NCI-H146 (cell line): ENCODE data around the gene FARS2.

ENCODE experiments used
- DNase-seq: peaks from one replicate; lab custom pipeline; 2025; lab: John Stamatoyannopoulos, UW

Gene FARS2

DNA sequence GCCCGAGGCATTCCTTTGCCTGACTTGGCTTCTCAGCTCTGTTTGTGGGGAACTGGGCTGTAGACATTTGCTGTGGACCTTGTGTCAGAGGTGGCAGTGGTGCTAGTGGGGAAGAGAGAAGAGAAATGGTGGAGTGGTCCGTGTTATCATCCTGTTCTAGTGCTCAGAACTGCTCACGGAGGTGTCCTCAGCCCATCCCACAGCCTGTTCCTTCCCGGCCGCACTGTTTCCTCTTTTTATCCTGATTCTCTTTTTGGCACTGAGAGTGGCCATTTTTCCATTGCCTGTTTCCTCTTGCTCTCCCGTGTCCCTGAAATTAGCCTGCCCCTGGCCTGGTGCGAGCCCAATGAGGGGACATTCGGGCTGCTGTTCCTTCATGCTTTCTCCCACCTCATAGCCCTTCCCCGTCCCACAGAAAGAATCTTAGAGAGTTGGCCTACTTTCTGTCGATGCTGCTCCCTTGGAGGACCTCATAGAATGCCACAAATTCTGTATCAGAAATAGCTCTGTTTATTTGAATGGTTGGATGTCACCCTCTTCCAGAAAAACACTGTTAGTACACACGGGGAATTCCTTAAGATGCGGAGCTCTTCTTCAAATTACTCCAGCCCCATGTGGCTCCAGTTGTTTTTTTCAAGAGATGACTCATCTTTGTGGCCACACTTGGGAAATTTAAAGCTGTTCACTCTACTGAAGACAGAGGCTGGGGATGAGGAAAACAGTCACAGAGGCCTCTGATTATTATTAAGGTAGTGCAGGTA lies 26.1 kb downstream of the FARS2 start:
- no peak for DNase-seq

DNA sequence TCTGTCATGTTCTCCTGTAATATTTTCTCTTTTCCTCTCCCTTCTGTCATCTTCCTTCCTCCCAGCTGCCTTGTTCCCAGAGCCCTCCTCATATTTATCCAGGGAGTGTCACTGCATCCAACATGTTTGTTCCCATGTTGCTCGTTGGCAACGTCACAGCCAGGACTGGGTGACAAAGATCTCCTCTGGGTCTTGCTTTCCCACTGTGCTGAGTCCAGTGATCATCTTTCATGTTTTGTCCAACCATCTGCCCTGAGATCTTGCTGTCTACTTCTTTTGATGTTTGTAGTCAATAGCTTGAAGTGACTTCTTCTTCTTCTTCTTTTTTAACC lies 26.6 kb downstream of the FARS2 start:
- no peak for DNase-seq

DNA sequence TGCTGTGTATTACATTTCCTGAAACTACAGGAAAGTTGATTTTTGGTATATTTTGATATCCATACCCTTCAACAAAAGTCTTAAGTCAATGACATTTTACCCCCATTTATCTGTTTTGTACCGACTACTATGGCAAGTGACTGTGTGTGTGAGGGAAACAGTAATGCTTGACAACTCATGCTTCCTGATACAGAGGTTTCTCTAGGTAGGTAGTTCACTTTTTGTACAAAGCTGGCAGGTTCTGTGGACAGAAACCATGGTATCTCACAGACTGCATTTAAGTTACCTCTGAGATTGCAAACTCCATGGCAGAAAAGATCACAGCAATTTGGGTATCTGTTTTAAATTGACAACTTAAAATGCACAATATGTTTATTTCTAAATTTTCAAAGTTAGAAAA lies 28.8 kb downstream of the FARS2 start:
- DNase-seq = no peak

DNA sequence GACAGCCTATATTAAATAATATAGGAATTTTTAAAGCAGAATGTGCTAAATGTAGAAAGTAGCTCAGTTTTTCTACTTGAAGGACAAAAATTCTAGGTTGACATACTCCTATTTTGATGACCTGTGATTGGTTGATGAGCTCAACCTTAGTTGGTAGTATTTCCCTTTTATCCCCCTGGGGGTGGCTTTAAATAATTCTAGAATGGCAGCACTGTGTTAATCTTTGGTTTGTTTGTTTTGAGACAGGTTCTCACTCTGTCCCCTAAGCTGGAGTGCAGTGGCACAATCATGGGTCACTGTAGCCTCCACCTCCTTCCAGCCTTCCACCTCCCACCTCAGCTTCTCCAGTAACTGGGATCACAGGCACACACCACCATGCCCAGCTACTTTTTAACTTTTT lies 29.2 kb downstream of the FARS2 start:
- DNase-seq = no peak

DNA sequence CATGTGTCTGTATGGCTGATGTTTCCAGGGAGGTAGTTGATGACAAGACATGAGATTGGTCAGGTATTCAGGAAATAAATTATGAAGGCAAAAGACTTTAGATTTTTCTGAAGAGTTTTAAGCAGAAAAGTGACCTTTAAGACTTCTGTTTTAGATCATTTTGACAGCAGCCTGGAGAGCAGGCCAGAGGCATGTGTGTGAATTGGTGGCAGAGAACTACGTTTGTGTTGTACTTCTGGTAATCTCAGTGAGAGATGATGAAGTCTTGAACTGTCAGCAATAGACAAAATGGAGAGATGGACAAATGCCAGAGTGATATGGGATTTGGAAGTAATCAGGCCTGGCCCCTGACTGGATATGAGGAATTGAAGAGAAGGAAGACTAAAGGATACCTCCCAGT lies 30.8 kb downstream of the FARS2 start:
- no peak for DNase-seq

DNA sequence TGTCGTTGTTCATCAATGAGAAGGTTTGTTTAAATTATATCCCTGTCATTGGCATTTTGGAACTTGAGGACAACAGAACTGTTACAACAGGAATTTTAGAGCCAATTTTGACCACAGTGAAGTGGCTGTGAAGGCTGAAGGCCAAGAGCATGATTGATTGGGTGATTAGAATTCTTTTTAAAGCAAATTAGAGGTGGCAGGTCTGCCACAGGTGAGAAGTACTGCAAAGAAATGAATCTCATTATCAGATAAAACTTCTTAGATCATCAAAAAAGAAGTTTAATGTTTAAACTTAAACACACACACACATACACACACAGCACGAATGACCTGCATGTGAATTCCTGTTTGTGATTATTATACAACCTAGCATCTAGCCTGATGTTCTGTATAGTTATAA lies 32.4 kb downstream of the FARS2 start:
- DNase-seq = no peak

DNA sequence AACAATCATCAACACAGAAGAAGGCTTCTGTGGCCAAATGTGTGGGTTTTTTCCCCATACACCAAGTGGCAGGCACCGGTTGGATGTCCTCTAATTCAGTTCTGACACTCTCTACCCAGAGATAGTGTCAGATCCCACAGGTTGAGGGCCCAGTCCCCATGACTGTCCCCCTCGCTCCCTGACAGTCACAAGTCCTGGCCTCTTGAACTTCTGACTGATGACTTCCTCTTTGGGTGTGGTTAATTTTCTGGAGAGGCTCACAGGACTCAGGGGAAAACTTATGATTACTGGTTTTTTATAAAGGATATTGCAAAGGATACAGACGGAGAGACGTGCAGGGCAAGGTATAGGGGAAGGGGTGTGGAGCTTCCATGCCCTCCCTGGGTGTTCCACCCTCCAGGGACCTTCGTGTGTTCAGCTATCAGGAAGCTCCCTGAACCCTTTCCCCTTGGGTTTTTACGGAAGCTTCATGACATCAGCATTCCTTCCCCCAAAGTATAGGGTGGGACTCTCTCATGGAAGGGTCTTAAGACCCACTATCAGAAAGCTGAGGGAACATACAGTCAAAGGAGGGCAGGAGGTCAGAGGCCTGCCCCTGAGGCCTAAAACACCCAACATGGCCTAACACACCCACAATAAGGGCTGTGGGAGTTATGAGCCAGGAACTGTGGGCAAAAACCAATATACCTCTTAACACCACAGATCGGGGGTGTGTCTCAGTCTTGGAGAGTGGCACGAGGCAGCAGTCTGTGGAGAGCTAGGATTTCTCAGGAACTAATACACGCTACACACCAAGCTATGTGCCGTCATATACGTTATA lies 33.3 kb downstream of the FARS2 start:
- DNase-seq = no peak

DNA sequence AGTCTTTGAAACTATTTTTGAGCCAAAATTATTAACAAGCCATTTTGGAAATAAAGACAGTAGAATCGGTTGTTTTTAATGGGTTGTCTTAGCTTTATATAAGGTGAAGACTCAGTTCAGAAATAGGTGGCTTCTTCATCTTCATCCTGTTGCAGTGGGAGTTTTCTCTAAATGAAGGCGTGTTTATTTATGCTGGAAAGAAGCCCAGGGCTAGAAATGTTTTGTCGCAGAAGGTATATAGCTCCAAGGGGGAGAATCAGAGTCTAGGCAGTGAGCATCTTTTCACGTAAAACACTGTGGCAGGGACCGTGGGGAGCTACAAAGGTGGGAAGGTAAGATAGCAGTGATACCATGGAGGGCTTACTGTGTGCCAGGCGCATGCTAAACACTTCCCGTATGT lies 34.3 kb downstream of the FARS2 start:
- no peak for DNase-seq

DNA sequence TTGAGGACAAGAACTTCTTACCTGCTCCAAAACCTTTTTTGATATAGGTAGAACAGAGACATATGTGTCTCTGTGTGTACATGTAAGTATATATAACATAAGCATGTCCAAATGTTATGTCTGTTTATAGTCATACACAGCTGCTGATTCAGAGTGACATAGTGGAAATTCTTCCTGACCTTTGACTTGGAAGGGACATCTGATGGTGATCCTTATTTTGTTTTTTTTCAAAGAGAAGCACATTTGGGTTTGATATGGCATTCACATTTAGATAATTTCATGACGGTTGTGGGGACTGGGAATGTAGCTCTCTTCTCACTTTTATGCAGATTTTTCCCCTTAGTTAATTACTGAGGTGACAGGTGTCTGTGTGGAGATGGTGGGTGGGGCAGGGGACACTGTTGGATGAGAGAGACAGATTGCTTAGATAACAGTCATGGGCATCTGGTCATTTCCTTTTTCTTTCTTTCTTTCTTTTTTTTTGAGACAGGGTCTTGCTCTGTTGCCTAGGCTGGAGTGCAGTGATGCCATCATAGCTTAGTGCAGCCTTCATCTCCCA lies 39.0 kb downstream of the FARS2 start:
- DNase-seq = no peak

DNA sequence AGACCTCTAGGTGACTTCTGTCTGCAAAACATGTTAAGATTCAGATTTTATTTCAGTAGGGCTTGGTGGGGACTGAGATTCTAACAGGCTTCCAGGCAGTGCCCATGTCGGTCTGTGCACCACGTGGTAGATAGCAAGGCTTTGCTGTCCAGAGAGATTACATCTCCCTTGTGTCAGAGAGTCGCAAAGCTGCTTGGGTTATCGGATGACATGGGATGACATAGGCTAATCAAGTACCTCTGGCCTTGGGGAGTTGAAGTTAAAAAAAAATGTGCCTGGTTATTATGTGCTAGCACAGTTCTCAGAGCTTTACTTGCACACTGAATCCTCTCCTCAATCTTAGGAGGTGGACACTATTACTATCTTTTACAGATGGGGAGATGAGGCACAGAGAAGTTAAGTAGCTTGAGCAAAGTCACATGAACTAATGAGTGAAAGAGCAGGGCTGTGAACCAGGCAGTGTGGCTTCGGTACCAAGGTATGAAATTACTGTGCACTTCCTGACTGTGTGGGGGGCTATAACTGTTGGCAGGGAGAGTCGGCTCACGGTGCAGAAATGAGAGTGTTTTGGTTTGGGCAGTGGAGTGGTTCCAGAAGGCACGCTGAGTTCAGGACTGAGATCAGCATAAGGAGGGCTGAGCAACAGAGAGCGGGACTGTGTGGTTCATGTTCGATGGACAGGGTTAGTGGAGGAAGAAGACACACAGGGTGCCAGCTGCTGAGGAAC lies 41.1 kb downstream of the FARS2 start:
- DNase-seq = no peak

DNA sequence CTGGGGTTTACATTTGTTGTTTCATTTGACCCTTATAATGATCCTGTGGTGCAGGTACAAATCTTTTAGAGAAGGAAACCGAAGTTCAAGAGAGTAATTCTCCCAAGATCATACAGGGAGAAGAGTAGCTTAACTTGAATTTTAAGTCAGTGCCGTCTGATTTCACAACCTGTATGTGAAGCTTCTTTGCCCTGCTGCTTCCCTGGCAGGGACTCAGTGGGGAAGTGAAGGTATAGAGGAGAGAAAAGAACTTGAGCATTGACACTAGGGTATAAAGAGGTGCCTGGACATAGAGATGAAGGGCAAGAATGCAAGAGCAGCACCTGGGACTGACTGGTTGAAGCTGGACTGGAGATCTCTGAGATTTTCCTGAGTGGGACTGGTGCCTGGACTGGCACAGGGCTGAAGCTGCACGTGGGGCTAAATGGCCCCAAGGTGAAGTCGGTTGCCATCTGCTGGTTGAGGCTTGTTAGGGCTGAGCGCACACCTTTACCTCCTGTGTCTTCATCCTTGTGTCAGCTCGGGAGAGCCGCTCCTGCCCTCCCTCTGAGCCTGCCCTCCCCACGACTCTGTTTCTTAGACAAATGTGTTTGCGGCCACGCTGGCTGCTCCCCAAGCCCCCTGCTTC lies 41.8 kb downstream of the FARS2 start:
- peak; percentile 68 for DNase-seq

DNA sequence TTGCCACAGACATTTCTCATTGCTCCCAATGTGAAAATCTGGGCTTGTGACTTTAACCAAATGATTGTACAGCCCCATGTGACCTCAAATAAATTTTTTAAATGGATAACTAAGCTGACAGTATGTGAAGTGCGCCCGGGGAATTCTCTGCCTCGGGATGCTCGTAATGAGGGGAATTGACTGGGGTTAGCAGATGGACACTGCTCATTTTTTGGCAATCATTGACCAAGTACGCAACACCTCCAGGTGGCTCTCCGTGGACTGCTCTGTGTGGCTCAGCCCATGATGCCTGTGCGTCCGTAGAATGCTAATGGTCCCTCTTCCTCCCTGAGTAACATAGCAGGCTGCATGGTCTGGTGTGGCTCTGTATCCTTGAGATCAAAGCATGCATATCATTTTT lies 42.4 kb downstream of the FARS2 start:
- no peak for DNase-seq

DNA sequence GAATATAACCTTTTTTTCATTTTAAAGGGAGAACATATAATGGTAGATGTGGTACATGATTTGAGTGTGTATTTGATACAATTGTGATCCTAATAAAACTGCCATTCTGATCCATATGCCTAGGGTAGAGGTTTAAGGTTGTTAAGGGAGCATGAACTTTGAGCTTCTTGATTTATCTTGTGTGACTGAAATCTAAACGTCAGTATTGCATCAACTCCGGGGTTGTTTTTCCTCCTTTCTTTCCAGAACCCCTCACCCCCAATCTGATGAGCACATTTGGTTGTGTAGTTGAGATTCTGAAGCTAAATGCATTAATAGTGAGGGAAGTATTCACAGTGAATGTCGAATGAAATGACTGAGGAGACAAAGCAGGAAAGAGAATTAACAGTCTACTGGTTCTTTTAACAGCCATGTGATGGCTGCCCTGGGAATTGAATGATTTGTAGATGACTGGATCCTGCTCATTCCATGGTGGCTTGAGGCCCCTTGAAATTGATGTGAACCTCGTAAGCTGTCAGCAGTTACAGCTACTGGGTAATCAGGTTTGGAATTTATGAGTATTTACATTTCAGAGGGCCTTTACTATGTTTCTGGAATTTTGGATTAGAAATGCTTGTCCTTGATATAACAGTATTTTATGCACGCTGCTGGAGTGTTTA lies 44.8 kb downstream of the FARS2 start:
- no peak for DNase-seq

DNA sequence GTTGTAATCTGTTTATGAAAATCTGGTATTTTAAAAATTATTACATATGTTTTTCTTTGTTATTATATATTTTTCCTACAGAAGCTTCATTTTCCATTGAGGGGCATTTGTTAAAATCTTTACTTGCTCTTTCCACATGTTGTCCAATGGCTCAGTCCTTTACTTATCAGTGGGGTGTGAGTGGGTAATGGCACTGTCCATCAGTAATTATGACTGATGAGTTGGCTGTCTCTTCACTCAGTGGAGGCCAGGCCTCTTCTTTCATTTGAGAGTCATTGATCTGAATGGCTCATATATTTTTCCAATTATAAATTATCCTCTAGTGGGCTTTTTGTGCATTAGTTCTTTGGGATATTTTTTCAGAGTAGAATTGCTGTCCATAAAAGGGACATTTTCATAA lies 45.7 kb downstream of the FARS2 start:
- DNase-seq = no peak

DNA sequence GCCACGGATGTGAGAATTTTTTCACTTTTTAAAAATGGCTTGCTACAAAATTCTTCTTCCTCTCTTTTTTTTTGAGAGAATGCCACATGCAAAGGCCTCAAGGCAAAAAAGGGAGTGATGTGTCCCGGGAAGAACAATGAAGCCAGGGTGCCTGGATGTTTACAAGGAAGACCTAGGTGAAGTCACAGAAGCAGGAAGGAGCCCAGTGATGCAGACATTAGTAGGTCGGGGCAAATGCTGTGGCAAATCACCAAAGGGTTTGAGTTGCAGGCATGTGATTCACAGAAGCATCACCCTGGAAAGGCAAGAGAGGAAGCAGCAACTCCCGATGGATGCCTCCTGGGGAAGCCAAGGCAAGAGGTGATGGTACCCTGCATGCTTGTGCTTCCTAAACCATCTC lies 46.8 kb downstream of the FARS2 start:
- no peak for DNase-seq

DNA sequence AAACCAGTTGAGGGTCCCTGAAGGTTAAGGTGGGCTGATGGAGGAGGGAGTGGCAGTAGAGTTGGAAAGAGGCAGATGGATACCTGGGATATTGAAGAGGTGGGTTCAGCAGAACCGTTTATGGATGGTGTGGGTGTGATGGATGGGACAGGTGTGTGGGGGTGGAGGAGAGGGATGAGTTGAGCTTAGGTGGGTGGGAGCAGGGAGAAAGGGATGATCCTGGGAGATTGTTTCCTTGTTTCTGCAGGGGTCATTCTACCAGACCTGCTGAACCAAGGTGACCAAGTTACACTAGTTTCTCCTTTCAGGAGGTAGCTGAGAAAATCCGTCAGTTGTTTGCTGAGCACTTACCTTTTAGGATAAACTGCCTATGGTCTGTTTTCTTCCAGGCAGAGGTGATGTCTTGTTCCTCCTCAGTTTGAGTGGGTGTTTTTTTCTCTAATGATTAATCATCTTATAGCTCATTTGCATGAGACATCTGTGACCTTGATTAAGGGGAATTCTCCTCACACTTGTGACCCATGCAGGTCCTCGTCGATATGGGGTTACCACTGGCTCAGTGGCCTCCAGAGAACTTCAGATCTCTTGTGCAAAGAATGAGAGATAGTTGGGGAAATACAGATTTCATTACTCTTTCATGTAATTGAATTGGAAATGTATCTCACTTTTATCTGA lies 53.0 kb downstream of the FARS2 start:
- DNase-seq = no peak

DNA sequence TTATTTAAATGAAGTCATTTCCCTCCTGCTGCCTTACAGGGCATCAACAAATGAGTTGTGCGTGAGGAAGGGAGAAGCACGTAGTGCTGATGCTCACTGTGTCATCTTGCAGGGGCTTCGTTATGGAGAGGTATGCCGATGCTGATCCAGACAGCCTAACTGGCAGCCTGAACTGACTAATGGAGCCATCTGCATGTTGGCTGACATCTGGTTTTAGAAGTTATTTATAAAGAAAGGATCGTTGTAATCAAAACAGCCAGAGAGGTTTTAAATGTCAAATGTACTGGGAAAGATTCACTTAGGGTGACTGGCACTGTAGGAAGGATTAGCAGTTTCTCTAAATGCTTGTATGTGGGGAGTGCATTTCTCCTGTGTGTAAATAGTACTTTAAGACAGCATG lies 54.6 kb downstream of the FARS2 start:
- DNase-seq = no peak

DNA sequence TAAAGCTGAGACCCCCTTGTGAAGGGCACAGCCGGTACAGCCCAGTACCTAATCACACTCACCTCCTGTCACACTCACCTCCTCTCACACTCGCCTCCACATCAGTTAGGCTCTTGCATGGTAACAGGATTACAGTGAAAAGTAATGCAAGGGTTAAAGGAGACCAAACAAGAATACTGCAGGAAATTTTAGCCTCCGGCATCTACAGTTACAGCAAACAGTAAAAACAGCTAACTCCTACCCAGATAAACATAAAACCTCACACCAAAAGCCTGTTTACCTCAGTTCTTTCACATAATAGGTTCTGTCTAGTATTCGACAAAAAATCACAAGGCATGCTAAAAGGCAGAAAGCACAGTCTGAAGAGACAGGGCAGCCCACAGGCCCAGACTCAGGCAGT lies 55.6 kb downstream of the FARS2 start:
- DNase-seq = no peak

DNA sequence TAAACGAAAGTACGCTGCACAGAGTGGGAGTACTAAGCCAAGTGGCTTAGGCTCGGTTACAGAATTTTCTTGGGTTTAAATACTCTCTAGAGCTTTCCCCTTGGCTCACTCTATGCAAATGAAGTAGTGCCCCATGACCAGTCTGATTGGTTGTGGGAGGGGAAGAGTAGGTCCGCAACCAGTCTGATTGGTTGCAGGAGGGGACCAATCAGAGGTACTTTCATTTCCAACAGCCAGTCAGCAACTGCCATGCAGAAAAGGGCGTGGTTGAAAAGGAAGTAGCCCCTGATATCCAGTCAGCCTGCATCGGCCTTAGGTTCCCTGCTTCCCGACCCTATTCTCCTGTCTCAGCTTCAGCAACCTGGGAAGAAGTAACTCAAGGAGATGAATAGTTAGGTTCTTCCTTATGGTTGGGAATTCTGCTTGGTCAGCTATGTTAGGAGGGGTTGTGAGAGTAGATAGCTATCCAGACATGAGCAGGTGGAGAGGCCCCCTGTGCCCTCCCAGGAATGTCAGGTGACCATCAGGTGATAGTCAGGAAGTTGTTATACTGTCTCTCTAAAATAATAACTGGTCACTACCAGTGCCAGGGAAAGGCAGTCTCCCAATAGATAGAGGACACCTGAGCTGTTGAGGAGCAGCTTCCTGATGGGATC lies 57.4 kb downstream of the FARS2 start:
- DNase-seq = no peak

DNA sequence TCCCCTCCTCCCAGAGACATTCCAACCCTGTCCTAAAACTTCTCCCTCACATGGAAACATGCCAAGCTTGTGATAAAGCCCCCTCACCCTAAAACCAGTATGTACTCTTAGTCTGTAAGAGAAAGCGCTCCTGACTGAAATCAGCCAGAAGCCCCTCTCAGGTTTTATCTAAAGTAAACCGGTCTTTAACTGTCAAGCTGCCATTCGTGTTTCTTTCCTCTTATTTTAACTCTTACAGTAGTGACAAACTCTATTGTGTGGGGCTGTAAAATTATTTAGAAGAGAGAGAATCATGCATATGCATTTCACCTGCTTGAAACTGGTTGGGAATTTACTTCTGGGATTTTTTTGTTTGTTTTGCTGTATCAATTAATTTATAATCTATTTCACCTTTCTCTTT lies 62.7 kb downstream of the FARS2 start:
- DNase-seq = no peak

DNA sequence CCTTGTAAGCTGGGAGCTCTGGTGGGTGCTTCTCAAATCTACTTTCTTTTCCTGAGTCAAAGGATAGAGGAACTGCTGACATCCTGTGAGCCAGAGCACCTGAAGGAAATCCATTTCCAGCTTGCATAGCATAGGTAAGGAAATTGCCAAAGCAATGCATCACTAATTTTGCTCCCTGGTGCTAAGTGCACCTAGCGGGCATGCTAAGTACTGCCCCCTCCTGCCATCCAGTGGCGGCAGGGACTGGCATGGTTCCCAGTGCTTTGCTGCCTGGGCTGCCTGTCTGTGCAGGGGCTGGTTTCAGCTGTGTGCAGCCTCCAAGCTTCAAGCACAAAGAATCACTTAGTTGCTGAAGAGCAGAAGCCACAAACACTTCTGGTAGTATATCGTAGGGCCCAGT lies 63.9 kb downstream of the FARS2 start:
- DNase-seq = no peak
